ENCODE measurements around the gene CCR5.
"Not testable (repeated sequence)": the region's sequence is repeated elsewhere in the genome, so short reads cannot be mapped to it uniquely, and the experiment has no call there.

Gene CCR5

GRCh38 chr3:46386205-46386604 is 15.5 kb downstream of the CCR5 start:
- DNase-seq (ENCODE audit: low spot score): no peak

GRCh38 chr3:46388847-46389246 is 18.1 kb downstream of the CCR5 start:
- not testable (repeated sequence) for DNase-seq (ENCODE audit: low spot score)

- DNase-seq (ENCODE audit: low spot score): no peak
Measured at GRCh38 chr3:46389306-46389705, 18.6 kb downstream of the CCR5 start.

GRCh38 chr3:46391526-46391925 is 20.8 kb downstream of the CCR5 start:
- not testable (repeated sequence) for DNase-seq (ENCODE audit: low spot score)

GRCh38 chr3:46393011-46393410 is 22.3 kb downstream of the CCR5 start:
- DNase-seq (ENCODE audit: low spot score): no peak

- no peak for DNase-seq (ENCODE audit: low spot score)
Measured at GRCh38 chr3:46393554-46394434, 23.0 kb downstream of the CCR5 start.

- no peak for DNase-seq (ENCODE audit: low spot score)
Measured at GRCh38 chr3:46395210-46395661, 24.5 kb downstream of the CCR5 start.

GRCh38 chr3:46395766-46396530 is 25.2 kb downstream of the CCR5 start:
- no peak for DNase-seq (ENCODE audit: low spot score)

GRCh38 chr3:46397111-46397510 is 26.4 kb downstream of the CCR5 start:
- no peak for DNase-seq (ENCODE audit: low spot score)

- no peak for DNase-seq (ENCODE audit: low spot score)
Measured at GRCh38 chr3:46398186-46398955, 27.6 kb downstream of the CCR5 start.

- DNase-seq (ENCODE audit: low spot score): no peak
Measured at GRCh38 chr3:46399098-46399497, 28.4 kb downstream of the CCR5 start.

GRCh38 chr3:46399557-46399956 is 28.8 kb downstream of the CCR5 start:
- DNase-seq (ENCODE audit: low spot score): no peak

GRCh38 chr3:46400000-46400734 is 29.4 kb downstream of the CCR5 start:
- DNase-seq (ENCODE audit: low spot score): no peak

GRCh38 chr3:46400846-46401245 is 30.1 kb downstream of the CCR5 start:
- no peak for DNase-seq (ENCODE audit: low spot score)

GRCh38 chr3:46401579-46401978 is 30.8 kb downstream of the CCR5 start:
- no peak for DNase-seq (ENCODE audit: low spot score)

GRCh38 chr3:46402902-46403301 is 32.2 kb downstream of the CCR5 start:
- not testable (repeated sequence) for DNase-seq (ENCODE audit: low spot score)

GRCh38 chr3:46405301-46406019 is 34.7 kb downstream of the CCR5 start:
- no peak for DNase-seq (ENCODE audit: low spot score)

- no peak for DNase-seq (ENCODE audit: low spot score)
Measured at GRCh38 chr3:46406443-46406787, 35.7 kb downstream of the CCR5 start.

GRCh38 chr3:46406788-46407611 is 36.3 kb downstream of the CCR5 start, which contains the start of the genes CCR5AS and CCRL2:
CCR5AS (minus strand) TSS chr3:46407066.
CCRL2 (plus strand) TSS chr3:46407259; CDS start chr3:46408080, 821 bp downstream.
- no peak for DNase-seq (ENCODE audit: low spot score)

GRCh38 chr3:46407970-46408369 is 37.2 kb downstream of the CCR5 start:
- DNase-seq (ENCODE audit: low spot score): no peak
